MCF 10A (cell line): Measurements from ENCODE around the gene SP9. TPM values are rescaled to one million over a fixed set of nuclear protein-coding genes. Genes with fewer than 3 reads are reported as not detected.
A peak's percentile ranks its signal among the peaks of the same experiment; 100 is the strongest.

Source experiments
- BruUV-seq: library from RNA; stranded (reverse); fragments of 400-500 nt; replicated peaks from 2 replicates; lab custom pipeline; 2021; lab: Mats Ljungman, UMichigan
- CTCF ChIA-PET: fragments of 300-600 bp; sonication (Branson Sonifier 250); formaldehyde crosslinking; extraction: SDS; loops from one replicate; lab custom pipeline; 2021; ENCODE audit warnings: antibody characterized with exemption, inconsistent platforms; lab: Yijun Ruan, JAX
- POLR2A ChIA-PET: fragments of 300-600, 350-650 bp; sonication (Branson Sonifier 250); formaldehyde crosslinking; extraction: SDS; loops from one replicate; lab custom pipeline; 2020; ENCODE audit warnings: antibody characterized with exemption, inconsistent platforms; lab: Yijun Ruan, JAX
- DNase-seq: peaks from one replicate; pipeline ENCODE4 v3.0.0-alpha.2; 2018; ENCODE audit not compliant: unreplicated experiment
- H3K27ac Mint-ChIP-seq: one replicate; pipeline ENCODE4 v1.8.0; 2022; ENCODE audit warnings: mild to moderate bottlenecking, low read depth, mixed read lengths; ENCODE audit not compliant: unreplicated experiment
- H3K27me3 Mint-ChIP-seq: one replicate; pipeline ENCODE4 v1.8.0; 2022; ENCODE audit warnings: mixed read lengths; ENCODE audit not compliant: insufficient read depth, unreplicated experiment
- H3K36me3 Mint-ChIP-seq: one replicate; pipeline ENCODE4 v1.8.0; 2022; ENCODE audit warnings: mild to moderate bottlenecking, moderate library complexity, mixed read lengths; ENCODE audit not compliant: insufficient read depth, unreplicated experiment
- H3K4me1 Mint-ChIP-seq: one replicate; pipeline ENCODE4 v1.8.0; 2022; ENCODE audit warnings: mixed read lengths; ENCODE audit not compliant: insufficient read depth, unreplicated experiment
- H3K4me3 Mint-ChIP-seq: one replicate; pipeline ENCODE4 v1.8.0; 2022; ENCODE audit warnings: mild to moderate bottlenecking, moderate library complexity, mixed read lengths; ENCODE audit not compliant: unreplicated experiment
- H3K9me3 Mint-ChIP-seq: one replicate; pipeline ENCODE4 v1.8.0; 2022; ENCODE audit warnings: mixed read lengths; ENCODE audit not compliant: unreplicated experiment
- CTCF ChIP-seq: fragments of 200-600 bp; IDR thresholded peaks from one replicate; pipeline ENCODE4 v1.8.0; 2022; ENCODE audit warnings: antibody characterized with exemption, mild to moderate bottlenecking; ENCODE audit not compliant: unreplicated experiment
- intact Hi-C: fragments of 100-400 bp; cut with micrococcal nuclease; formaldehyde crosslinking; loops from 2 replicates; pipeline ENCODE4 v1.14.1; 2022
- total RNA-seq: library from RNA; stranded (reverse); gene quantifications from 2 replicates; pipeline ENCODE4 v1.2.3, GENCODE V29; 2022

Gene SP9
- total RNA-seq, 1 experiment from 2014 or later: not detected

- Mint-ChIP-seq H3K4me3 (no peak overlapping the region), H3K9me3 (no peaks in the 10 kb centered on the region), H3K36me3 (peaks cover 13% of the 10 kb centered on the region), H3K27ac (no peak overlapping the region), H3K27me3 (no peaks in the 10 kb centered on the region), H3K4me1 (peaks cover 11% of the 10 kb centered on the region)
- POLR2A ChIA-PET: interaction anchor here (0.6 to 0.8 kb wide), 2 partner anchors 96 to 930 kb away, joined by 3 read pairs; partner anchors contain the start of gene OLA1
- TF ChIP-seq CTCF: peak; percentile 37
- intact Hi-C loops: loop anchor here (2.0 to 10.0 kb wide), 4 partner anchors 270 to 1318 kb away; partner anchors contain the start of gene SP3
- no TSS peak for BruUV-seq
- DNase-seq: peak; percentile 60
- CTCF ChIA-PET: interaction anchor here (0.7 to 2.6 kb wide), 6 partner anchors 24 to 950 kb away, joined by 3 to 7 read pairs (median 3); no protein-coding TSS in a partner anchor
These were observed 10.1 kb downstream of the SP9 start for GRCh38 chr2:174344716-174345461.

DNA sequence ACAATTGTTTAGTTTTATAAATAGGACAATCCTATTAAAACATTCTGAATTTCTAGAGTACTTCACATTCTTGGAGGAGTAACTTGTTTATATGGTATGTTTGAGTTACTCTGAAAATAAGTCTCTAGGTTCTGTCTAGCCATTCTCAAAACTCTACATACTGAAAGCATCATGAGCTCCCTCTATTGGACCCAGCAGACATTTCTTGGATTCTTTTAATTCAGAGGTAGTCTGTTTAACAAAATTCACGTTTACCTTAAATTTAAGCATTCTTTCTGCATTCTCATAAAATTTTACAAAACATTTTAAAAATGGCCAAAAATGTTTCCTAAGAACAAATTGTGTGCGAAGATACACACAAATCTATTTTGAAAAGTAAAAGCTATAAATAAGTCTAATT is 15.3 kb downstream of the SP9 start:
- CTCF ChIA-PET: interaction anchor here (0.6 to 1.3 kb wide), 5 partner anchors 10 to 947 kb away, joined by 3 to 7 read pairs (median 4); no protein-coding TSS in a partner anchor

DNA sequence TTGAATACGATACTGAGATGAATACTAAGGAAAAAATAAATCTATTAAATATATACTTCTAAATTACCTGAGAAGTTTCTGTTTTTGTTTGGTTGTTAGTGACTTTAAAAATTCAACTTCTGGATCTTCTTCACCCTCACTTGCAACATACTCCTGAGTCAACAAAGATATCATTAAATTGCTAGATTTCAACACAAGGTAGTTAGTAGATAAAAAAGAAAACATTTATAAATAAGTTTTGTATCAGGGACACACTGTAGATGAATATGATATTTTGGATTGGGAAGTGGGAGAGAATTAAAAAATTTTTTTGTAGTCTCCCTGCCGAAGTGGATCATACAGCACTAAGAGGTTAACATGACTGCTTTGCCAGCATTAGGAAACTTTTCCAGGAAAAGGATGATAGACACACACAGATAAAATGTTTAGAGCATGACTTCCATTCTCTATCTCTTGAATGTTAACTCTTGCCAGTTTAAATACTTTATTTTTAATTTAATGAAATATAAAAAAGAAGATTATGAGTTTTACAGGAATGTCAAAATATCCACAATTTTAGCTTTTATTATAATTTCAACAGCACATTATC is 15.9 kb downstream of the SP9 start:
- Mint-ChIP-seq H3K27ac (no peak overlapping the region), H3K4me3 (no peak overlapping the region), H3K9me3 (no peaks in the 10 kb centered on the region), H3K36me3 (peaks cover 20% of the 10 kb centered on the region), H3K27me3 (no peaks in the 10 kb centered on the region), H3K4me1 (no peaks in the 10 kb centered on the region)
- intact Hi-C loops: no loop called here
- POLR2A ChIA-PET: interaction anchor here (0.5 to 1.5 kb wide), 2 partner anchors 22 to 385 kb away, joined by 3 to 6 read pairs; partner anchors contain the start of gene SP3
- DNase-seq: no peak
- BruUV-seq: no TSS peak
- no peak for TF ChIP-seq CTCF
- CTCF ChIA-PET: interaction anchor here (0.6 to 1.3 kb wide), 7 partner anchors 9 to 948 kb away, joined by 3 to 7 read pairs (median 4); no protein-coding TSS in a partner anchor

More for the DNA sequence above, 15.3 kb downstream of the SP9 start:
- TF ChIP-seq CTCF: no peak
- DNase-seq: peak; percentile 34
- Mint-ChIP-seq H3K27ac (no peak overlapping the region), H3K27me3 (no peaks in the 10 kb centered on the region), H3K9me3 (no peaks in the 10 kb centered on the region), H3K4me3 (no peak overlapping the region), H3K36me3 (peaks cover 20% of the 10 kb centered on the region), H3K4me1 (peaks cover 3% of the 10 kb centered on the region)
- POLR2A ChIA-PET: interaction anchor here (0.5 to 1.5 kb wide), 2 partner anchors 23 to 384 kb away, joined by 3 to 6 read pairs; partner anchors contain the start of gene SP3
- no TSS peak for BruUV-seq
- intact Hi-C loops: no loop called here

DNA sequence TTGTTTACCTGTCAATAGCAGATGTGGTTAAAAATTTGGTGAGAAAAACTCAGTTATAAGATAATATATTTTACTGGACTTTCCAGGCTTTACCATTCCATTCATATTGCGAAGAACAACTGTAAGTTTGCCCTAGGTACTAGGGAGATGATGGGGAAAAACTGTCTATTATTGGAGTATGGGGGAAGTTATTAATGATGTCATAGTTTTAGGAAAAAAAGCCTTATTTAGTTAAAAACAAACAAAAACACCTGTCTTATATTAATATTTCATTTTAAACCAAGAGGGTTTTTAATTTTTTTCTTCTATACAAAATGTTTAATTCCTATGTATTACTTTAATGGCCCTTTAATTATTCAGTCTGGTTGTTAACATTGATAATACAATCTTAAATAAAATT is 18.2 kb downstream of the SP9 start:
- ChIA-PET POLR2A (interaction anchor here (0.7 kb wide), 1 partner anchor 16 kb away, joined by 3 read pairs; no protein-coding TSS in a partner anchor), CTCF (interaction anchor here (0.6 kb wide), 1 partner anchor 69 kb away, joined by 3 read pairs; no protein-coding TSS in a partner anchor)
- H3K4me1 Mint-ChIP-seq: no peaks in the 10 kb centered on the region
- H3K4me3 Mint-ChIP-seq: no peak overlapping the region
- H3K36me3 Mint-ChIP-seq: peaks cover 20% of the 10 kb centered on the region
- H3K27me3 Mint-ChIP-seq: no peaks in the 10 kb centered on the region
- TF ChIP-seq CTCF: no peak
- no peak for DNase-seq
- H3K9me3 Mint-ChIP-seq: no peaks in the 10 kb centered on the region
- no TSS peak for BruUV-seq
- no peak overlapping the region for H3K27ac Mint-ChIP-seq
- intact Hi-C loops: no loop called here
